Right lobe of liver (tissue), 6 donors: ENCODE data around the gene RBM23. TPM values are rescaled to one million over a fixed set of nuclear protein-coding genes. Genes with fewer than 3 reads are reported as not detected.

Experiments used
- ATAC-seq, 4 donors: fragments of 200-7000 bp; cut with Tn5 transposase; one replicate each; pipeline ENCODE4 v1.9.1; 2020; ENCODE audit warnings: mild to moderate bottlenecking in 4 of 4, moderate library complexity in 4 of 4
- DNase-seq, 3 donors: peaks; one replicate each; pipeline ENCODE4 v3.0.0-alpha.2; 2020
- H3K27ac ChIP-seq, 3 donors: fragments of 200-600 bp; one replicate each; pipeline ENCODE4 v1.8.0; 2022
- H3K27me3 ChIP-seq, 2 donors: fragments of 200-600 bp; one replicate each; pipeline ENCODE4 v1.8.0; 2022
- H3K36me3 ChIP-seq, 4 donors: fragments of 200-600 bp; sonication (generic) in 1 of 4; one replicate each; pipeline versions ENCODE4 v1.5.1 to v1.8.0; 2017 to 2022; ENCODE audit warnings: control low read depth in 1 of 4
- H3K4me1 ChIP-seq, 4 donors: fragments of 200-600 bp; sonication (generic) in 1 of 4; one replicate each; pipeline versions ENCODE4 v1.5.1 to v1.8.0; 2017 to 2022; ENCODE audit warnings: control low read depth in 1 of 4
- H3K4me3 ChIP-seq, 3 donors: fragments of 200-600 bp; one replicate each; pipeline ENCODE4 v1.8.0; 2022
- H3K9me3 ChIP-seq, 4 donors: fragments of 200-600 bp; sonication (generic) in 1 of 4; one replicate each; pipeline versions ENCODE4 v1.5.1 to v1.8.0; 2017 to 2022; ENCODE audit warnings: control low read depth in 1 of 4
- POLR2A ChIP-seq: fragments of 450-650 bp; IDR thresholded peaks from one replicate; pipeline ENCODE4 v1.6.1; 2017; ENCODE audit warnings: antibody characterized with exemption, mild to moderate bottlenecking
- WGBS: methylation state at CpG from one replicate; pipeline ENCODE4 v1.1.6; 2018; ENCODE audit warnings: low coverage, low lambda C conversion rate; ENCODE audit not compliant: insufficient coverage; ENCODE audit errors: missing lambda C conversion rate; 5-methylcytosine and 5-hydroxymethylcytosine counted together
- intact Hi-C, 2 donors: fragments of 100-400 bp; cut with DNase I; formaldehyde crosslinking; loops; one replicate each; pipeline versions ENCODE4 v1.11.2 to v1.14.1; 2022
- total RNA-seq, 6 experiments: library from RNA; depleted of rRNA in 2 of 6; stranded (reverse); fragments of >200 nt in 2 of 6; fragmentation: NEBNext Ultra II Directional in 3 of 6; extraction: Animal tissue kit (Norgen Biotek cat#: 25700) in 3 of 6; gene quantifications; one replicate each; pipeline versions ENCODE4 v1.1.0 to v1.2.4, GENCODE V29; 2016 to 2023
- TF ChIP-seq, protein P1 (sequence below), 4 donors: fragments of 200-600 bp in 3 of 4; fragments of 450-650 bp in 1 of 4; IDR thresholded peaks; one replicate each; pipeline versions ENCODE4 v1.5.1 to v1.8.0; 2016 to 2022; ENCODE audit warnings: antibody characterized with exemption in 4 of 4, mild to moderate bottlenecking in 2 of 4
- donor health status: DM: no; HTN: yes; CAD: no.
- donor health status: DM: no; HTN: no; CAD: no.
- donor health status: DM: no; HTN: no; CAD: no.
- donor health status: DM: no; HTN: yes; CAD: no.
- donor health status: DM: no; HTN: yes; CAD: no.

Gene RBM23
- total RNA-seq, 6 experiments from 2014 or later: 22.2 to 38.0 (median 34.0) TPM

GRCh38 chr14:22883173-22883976 lies 35.6 kb downstream of the RBM23 start, which contains the start of gene REM2:
TSS of gene REM2 (plus strand) at chr14:22883222. CDS start at chr14:22883288, 66 bp downstream.
- no peak for DNase-seq
- H3K27ac ChIP-seq: no peak within 1 kb of the TSS
- no peak for ATAC-seq
- no peaks in the 10 kb centered on the region for H3K9me3 ChIP-seq
- no peaks in the 10 kb centered on the region for H3K27me3 ChIP-seq
- 30% methylated on average over 8 of the region's 15 CpGs for WGBS
- no peak within 1 kb of the TSS for H3K4me3 ChIP-seq
- H3K36me3 ChIP-seq: peaks cover 0 to 3% (median under 1%) of the 10 kb centered on the region in 4 donors
- TF ChIP-seq POLR2A: no peak
- TF ChIP-seq, protein P1, sequence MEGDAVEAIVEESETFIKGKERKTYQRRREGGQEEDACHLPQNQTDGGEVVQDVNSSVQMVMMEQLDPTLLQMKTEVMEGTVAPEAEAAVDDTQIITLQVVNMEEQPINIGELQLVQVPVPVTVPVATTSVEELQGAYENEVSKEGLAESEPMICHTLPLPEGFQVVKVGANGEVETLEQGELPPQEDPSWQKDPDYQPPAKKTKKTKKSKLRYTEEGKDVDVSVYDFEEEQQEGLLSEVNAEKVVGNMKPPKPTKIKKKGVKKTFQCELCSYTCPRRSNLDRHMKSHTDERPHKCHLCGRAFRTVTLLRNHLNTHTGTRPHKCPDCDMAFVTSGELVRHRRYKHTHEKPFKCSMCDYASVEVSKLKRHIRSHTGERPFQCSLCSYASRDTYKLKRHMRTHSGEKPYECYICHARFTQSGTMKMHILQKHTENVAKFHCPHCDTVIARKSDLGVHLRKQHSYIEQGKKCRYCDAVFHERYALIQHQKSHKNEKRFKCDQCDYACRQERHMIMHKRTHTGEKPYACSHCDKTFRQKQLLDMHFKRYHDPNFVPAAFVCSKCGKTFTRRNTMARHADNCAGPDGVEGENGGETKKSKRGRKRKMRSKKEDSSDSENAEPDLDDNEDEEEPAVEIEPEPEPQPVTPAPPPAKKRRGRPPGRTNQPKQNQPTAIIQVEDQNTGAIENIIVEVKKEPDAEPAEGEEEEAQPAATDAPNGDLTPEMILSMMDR (IDR thresholded peaks at IDR 0.05): no peak
- intact Hi-C loops: no loop called here
- H3K4me1 ChIP-seq: no peaks in the 10 kb centered on the region

DNA sequence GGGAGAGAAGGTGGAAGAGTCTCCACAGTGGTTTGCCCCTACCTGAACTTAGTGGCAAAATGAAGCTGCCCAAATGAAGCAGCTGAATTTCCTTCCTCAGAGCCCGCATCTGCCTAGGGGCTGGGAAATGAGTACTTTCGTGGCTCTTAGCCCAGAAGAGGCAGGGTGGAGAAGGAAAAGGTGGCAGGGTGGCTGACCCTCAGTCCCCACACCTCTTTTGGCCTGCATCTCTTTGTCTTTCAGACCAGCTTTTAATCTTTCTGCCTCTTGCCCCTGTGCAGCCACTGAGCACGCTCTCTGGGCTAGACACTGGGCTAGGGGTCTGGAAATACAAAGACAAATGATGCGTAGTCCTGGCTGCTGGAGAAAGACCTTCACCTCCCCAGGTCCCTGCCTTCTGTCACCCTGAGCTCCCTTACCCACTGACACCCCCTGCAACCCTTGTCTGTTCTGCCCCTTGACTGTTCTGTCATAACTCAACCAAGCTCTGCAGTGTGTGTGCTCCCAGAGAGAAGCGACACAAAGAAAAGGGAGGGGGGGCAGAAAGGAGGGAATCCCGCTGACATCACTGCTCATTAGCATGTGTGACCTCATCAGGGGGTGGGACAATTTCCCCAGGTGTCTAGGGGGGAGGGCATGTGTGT lies 36.3 kb downstream of the RBM23 start:
- ATAC-seq: peak in 3 of 4 donors; percentile 12 to 63 (median 26)
- no peak for DNase-seq

GRCh38 chr14:22882064-22882463 lies 36.9 kb downstream of the RBM23 start:
- intact Hi-C loops: no loop called here
- ATAC-seq: no peak
- H3K27me3 ChIP-seq: no peaks in the 10 kb centered on the region
- DNase-seq: no peak
- no peak overlapping the region for H3K4me3 ChIP-seq
- H3K9me3 ChIP-seq: no peaks in the 10 kb centered on the region
- H3K27ac ChIP-seq: no peak overlapping the region
- no peaks in the 10 kb centered on the region for H3K4me1 ChIP-seq
- peaks cover 0 to 16% (median 7%) of the 10 kb centered on the region in 4 donors for H3K36me3 ChIP-seq
- TF ChIP-seq POLR2A: no peak
- TF ChIP-seq, protein P1 (IDR thresholded peaks at IDR 0.05): no peak
- whole genome bisulfite sequencing: 37% methylated on average over 7 of the region's 7 CpGs

More for the DNA sequence above, 36.3 kb downstream of the RBM23 start:
- WGBS: 24% methylated on average over 6 of the region's 6 CpGs
- intact Hi-C loops: no loop called here
- Histone ChIP-seq H3K27ac (no peak overlapping the region), H3K27me3 (no peaks in the 10 kb centered on the region), H3K9me3 (no peaks in the 10 kb centered on the region), H3K36me3 (peaks cover 0 to 10% (median 5%) of the 10 kb centered on the region in 4 donors), H3K4me3 (no peak overlapping the region), H3K4me1 (no peaks in the 10 kb centered on the region)
- TF ChIP-seq, protein P1 (IDR thresholded peaks at IDR 0.05): no peak
- TF ChIP-seq POLR2A: no peak

DNA sequence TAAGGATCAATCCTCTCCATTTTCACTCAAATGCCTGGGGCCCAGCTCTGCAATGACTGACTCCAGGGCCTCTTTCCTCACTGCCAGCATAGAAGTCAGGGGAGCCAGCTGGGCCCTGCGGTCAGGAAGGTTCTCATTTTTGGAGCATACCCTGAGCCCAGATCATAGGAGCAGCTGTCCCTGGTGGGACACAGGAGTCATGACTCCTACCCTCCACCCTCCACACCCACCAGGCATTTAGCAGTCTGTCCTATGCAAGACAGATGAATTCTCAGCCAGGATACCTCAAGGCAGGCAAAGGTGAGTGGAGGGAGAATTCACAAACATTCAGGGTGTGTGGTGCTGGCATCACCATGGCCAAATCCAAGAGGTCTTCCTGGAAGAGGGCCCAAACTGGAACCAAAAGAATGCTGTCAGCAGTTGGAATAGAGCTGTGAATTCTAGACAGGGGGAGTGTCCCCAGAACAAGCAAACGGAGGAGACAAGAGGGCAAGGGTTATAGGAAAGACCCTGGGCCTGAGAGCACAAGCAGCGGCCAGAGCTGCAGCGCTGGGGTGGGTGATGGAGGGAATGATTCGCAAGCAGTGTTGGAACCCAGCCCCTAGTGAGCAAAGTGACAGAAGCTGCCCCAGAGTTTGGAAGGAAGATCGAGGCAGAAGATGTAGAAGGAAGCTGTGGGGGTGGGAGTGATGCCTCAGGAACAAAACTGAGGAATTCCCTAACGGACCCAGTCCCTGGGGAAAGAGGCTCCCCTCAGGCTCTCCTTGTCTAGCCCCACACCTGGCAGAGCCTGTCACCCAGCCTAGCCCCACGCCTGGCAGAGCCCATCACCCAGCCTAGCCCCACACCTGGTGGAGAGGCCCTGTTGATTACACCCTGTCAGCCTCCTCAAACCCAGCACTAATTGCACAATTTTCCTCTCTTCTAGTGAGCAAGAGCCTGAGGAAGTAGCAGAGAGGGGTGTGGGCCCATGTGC lies 40.4 kb downstream of the RBM23 start:
- no peaks in the 10 kb centered on the region for H3K9me3 ChIP-seq
- no peaks in the 10 kb centered on the region for H3K27me3 ChIP-seq
- DNase-seq (no peak), ATAC-seq (no peak)
- H3K4me3 ChIP-seq: no peak overlapping the region
- intact Hi-C loops: no loop called here
- H3K27ac ChIP-seq: no peak overlapping the region
- peaks cover 16 to 50% (median 31%) of the 10 kb centered on the region in 4 donors for H3K36me3 ChIP-seq
- WGBS: 64% methylated on average over 3 of the region's 8 CpGs
- no peaks in the 10 kb centered on the region for H3K4me1 ChIP-seq
- no peak for TF ChIP-seq POLR2A
- TF ChIP-seq, protein P1 (IDR thresholded peaks at IDR 0.05): no peak
